NCI-H82 treated with DMSO at 0.1 percent for 48 hours (cell line): ENCODE measurements around the gene SP9.
A peak's percentile ranks its signal among the peaks of the same experiment; 100 is the strongest.

Experiments used
- DNase-seq: peaks from one replicate; lab custom pipeline; 2025; ENCODE audit not compliant: unreplicated experiment; lab: John Stamatoyannopoulos, UW

SP9 gene

DNA sequence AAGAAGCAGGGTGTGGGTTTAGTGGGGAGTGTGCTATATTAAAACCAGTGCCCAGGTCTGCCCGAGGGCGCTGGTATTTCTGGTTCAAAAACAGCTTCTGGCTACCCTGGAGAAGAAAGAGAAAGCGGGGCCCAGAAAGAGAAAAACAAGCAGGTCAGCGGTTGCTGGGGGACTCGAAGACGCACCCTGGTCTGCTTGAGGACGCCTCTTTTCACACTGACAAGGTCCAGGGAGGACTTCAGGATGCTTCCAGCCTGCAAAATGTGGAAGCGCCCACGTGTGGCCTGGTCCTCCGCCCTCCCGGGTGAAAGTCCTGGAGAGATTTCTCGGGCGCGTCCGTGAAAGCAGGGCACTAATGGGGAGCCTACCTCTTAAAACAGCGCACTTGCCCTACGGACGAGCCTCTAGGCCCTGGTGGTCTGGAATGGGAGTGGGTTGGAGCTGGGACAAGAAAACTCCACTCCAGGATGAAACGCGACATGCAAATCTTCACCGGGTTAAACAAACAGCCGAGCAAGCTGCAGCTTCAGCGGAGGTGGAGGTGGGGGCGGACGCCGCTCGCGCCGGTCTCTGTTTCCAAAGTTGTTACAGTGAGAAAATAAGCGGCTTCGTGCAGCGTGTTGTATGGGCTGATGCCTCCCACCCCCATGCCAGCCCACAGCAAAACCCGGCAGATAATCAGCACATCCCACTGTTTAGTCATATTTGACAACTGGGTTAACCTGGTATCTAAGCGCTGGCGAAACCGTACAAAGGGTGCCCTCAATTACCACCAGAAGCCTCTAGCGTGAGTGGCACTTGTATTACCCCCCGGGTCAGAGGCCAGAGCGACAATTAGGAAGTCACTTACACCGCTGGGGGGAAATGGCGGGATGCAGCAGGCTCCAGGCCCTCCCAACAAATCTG lies 1.1 kb upstream of the SP9 start:
- DNase-seq, result no peak

- DNase-seq, result no peak
Observed at GRCh38 chr2:174334278-174334715, 457 bp upstream of the SP9 start.

DNA sequence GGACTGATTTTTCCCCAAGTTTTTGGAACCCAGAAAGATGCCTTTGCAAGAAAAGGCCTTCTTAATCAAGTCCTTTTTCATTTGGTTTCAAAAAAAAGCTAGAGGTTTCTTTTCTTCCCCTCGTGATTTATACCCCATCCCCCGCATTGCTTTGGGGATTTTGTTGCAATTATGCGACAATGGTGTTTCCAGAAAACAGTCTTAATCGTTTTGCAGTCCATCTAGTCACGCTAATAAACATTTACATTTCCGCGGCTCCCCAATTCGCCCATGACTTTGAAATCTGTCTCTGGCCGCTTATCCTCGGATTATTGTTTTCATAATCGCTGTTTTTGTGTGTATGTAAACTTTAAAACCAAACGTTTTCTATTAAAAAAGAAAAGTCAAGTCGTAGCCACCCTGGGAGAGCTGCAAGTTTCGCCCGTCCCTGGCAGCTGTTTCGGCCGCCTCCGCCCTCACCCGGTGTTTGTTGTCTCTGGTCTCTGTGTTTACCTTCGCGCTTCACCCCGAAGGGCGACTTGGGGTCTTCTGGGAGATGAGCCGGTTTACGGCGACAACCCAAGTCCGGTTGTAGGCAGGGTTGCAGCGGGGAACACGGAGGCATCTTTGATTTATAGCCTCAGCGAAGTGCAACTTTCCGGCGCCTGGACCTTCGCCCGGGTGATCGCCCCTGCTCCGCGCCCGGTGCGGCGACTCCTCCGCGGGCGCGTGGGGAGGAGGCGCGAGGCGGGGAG lies 667 bp downstream of the SP9 start:
- DNase-seq, result no peak

- DNase-seq, result no peak
Observed at GRCh38 chr2:174335988-174336500, 1.3 kb downstream of the SP9 start.

DNA sequence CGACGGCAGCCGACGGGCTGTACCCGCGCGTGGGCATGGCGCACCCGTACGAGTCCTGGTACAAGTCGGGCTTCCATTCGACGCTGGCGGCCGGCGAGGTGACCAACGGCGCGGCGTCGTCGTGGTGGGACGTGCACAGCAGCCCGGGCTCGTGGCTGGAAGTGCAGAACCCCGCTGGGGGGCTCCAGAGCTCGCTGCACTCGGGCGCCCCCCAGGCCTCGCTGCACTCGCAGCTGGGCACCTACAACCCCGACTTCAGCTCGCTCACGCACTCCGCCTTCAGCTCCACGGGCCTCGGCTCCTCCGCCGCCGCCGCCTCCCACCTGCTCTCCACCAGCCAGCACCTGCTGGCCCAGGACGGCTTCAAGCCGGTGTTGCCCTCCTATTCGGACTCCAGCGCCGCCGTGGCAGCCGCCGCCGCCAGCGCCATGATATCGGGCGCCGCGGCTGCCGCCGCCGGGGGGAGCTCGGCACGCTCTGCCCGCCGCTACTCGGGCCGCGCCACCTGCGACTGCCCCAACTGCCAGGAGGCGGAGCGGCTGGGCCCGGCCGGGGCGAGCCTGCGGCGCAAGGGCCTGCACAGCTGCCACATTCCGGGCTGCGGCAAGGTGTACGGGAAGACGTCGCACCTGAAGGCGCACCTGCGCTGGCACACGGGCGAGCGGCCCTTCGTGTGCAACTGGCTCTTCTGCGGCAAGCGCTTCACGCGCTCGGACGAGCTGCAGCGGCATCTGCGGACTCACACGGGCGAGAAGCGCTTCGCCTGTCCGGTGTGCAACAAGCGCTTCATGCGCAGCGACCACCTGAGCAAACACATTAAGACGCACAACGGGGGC lies 2.0 kb downstream of the SP9 start:
- no peak for DNase-seq

DNA sequence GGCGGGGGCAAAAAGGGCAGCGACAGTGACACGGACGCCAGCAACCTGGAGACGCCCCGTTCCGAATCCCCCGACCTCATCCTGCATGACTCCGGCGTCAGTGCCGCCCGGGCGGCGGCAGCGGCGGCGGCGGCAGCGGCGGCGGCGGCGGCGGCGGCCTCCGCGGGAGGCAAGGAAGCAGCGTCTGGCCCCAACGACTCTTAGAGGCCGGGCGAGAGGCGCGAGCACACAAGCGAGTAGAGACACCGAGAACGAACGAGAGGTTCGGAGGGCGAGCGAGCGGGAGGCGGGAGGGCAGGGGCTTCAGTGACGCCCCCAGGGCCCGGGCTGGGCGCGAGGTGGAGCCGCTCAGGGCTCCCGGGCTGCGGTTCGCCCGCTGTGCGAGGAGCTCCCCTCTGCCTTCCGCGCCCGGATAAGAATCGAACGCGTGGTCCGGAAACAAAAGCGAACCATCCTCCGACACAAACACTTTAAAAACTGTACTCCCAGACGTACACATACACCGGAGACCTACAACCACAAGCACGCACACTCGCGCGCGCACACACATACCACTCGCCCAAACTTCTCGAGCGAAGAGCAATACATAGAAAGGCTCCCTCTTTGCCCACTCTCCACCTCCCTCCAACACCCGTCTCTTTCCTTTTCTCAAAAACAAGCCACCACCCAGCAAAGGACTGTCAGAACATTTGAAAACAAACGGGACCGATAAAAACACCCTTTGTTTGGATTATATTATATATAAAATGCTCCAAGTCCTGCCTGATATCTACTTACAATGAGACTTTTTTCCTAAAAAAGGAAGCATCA lies 2.8 kb downstream of the SP9 start:
- no peak for DNase-seq

- DNase-seq, result no peak
Observed at GRCh38 chr2:174338147-174338605, 3.4 kb downstream of the SP9 start.

- DNase-seq, result no peak
Observed at GRCh38 chr2:174338671-174339560, 4.2 kb downstream of the SP9 start.

DNA sequence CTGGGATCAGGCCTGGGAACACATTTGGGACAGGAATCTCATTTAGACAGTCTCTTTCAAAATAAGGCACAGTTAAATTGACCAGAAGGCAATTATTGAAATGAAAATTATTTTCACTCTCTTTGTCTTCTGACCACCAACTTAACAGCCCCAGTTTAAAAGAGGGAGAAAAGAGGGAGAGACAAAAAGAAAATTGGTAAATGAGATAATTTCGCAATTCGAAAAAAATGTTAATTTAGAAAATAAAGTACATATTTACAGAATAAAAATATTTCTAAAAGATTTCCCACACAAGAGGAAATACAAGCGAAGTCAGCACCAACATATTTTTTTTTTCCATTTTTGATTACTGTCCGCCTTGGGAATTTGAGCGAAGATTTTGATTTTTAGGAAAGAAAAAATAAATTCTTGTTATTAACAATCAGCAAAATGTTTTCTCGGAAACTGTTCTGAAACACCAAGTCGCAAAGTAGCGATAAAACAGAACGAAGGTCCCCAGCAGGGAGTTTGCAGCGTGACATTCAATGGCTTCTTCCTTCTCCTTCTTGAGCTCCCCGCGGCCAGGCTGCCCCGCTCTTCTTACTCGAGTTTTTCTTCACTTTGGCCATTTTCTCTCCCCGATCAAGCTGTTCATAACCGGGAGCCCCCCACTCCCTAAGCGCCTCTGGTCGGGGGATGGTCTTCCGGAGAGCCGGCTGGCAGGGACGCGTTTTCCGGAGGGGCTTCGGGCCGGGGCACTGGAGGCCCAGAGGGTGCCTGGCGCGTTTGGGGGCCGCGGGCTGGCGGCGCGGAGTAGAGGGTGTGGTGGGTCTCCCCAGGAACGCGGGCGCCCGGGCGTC lies 5.0 kb downstream of the SP9 start:
- no peak for DNase-seq

- DNase-seq, result no peak
Observed at GRCh38 chr2:174340400-174341292, 5.9 kb downstream of the SP9 start.

- DNase-seq, result peak; percentile 52
Observed at GRCh38 chr2:174341293-174341994, 6.7 kb downstream of the SP9 start.

DNA sequence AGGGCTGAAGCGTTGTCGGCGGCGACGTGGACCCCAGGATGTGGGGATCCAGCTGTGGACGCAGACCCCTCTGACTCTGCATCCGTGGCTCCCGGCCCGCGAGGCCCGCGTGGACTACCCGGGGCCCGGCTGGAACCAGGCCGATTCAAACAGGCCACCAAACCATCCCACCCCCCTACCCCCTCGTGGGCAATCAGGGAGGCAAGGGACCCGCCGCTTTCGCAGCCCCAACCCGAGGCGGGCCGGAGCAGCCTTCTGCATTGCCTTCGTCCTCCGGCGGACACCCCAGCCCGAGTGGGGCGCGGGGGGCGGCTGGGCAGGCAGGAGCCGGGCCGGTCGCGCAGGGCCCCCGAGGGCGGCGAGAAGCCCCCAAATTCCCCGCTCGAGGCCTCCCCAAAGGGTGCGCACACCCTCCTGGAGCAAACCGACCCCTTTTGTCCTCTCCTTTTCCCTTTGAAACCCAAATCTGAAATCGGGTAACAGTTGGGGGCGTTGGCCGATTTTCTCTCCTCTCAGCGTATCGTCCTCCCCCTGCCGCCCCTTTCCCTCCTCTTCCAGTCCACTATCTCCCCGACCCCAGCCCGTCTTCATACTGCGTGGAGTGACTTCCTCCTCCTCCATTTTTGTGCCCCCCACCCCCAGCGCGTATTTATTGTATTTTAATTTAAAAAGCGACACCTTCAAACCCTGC lies 7.4 kb downstream of the SP9 start:
- no peak for DNase-seq

GRCh38 chr2:174342686-174343342 lies 8.1 kb downstream of the SP9 start:
- no peak for DNase-seq

DNA sequence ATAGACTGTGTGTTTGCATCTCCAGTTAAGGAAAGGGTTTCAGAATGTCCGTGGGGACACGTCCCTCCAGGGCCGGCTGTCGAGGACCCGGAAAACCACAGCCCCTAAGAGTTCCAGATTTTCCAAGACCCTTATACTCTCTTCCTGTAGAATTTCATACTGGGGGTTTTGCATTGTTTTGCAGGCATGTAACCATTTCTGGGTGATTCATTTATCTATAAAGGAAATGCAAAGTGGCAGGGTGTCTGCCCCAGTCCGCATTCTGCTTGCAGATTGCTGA lies 8.5 kb downstream of the SP9 start:
- no peak for DNase-seq

GRCh38 chr2:174343623-174344455 lies 9.1 kb downstream of the SP9 start:
- DNase-seq, result no peak
